BJ (cell line): ENCODE results near the gene OR4D1. TPM values are rescaled to one million over a fixed set of nuclear protein-coding genes. Genes with fewer than 3 reads are reported as not detected.
"Not testable (repeated sequence)": the region's sequence is repeated elsewhere in the genome, so short reads cannot be mapped to it uniquely, and the experiment has no call there.

Experiments used
- CTCF ChIA-PET: fragments of 350-600 bp; formaldehyde crosslinking; extraction: SDS; loops from one replicate; lab custom pipeline; 2021; ENCODE audit warnings: antibody characterized with exemption, inconsistent platforms; lab: Yijun Ruan, JAX
- POLR2A ChIA-PET: fragments of 300-600 bp; sonication (Branson Sonifier 250); formaldehyde crosslinking; extraction: SDS; loops from one replicate; lab custom pipeline; 2021; ENCODE audit warnings: antibody characterized with exemption; lab: Charles Lee
- DNase-seq: peaks from one replicate; pipeline ENCODE4 v3.0.0-alpha.2; 2011; ENCODE audit warnings: low read depth
- H3K27me3 ChIP-seq: 2 replicates; pipeline ENCODE4 v1.6.0; 2011; ENCODE audit warnings: low read length; ENCODE audit not compliant: control insufficient read depth, insufficient read depth
- H3K36me3 ChIP-seq: 2 replicates; pipeline ENCODE4 v1.5.1; 2011; ENCODE audit warnings: low read length; ENCODE audit not compliant: control insufficient read depth, insufficient read depth
- H3K4me3 ChIP-seq: 2 replicates; pipeline ENCODE4 v1.5.1; 2011; ENCODE audit warnings: low read depth, mild to moderate bottlenecking, control low read depth, low read length
- polyA plus RNA-seq: library from polyadenylated mRNA; depleted of rRNA; stranded (reverse); fragments of >200 nt; gene quantifications from 2 replicates; pipeline ENCODE4 v1.2.3, GENCODE V29; 2011
- TF ChIP-seq, protein P1 (sequence below): IDR thresholded peaks from 2 replicates; pipeline ENCODE4 v1.5.1; 2011; ENCODE audit warnings: low read depth, mild to moderate bottlenecking, control low read depth, inconsistent platforms, low read length, moderate library complexity; ENCODE audit not compliant: insufficient read depth

OR4D1 gene
- polyA plus RNA-seq, 1 experiment = not detected

DNA sequence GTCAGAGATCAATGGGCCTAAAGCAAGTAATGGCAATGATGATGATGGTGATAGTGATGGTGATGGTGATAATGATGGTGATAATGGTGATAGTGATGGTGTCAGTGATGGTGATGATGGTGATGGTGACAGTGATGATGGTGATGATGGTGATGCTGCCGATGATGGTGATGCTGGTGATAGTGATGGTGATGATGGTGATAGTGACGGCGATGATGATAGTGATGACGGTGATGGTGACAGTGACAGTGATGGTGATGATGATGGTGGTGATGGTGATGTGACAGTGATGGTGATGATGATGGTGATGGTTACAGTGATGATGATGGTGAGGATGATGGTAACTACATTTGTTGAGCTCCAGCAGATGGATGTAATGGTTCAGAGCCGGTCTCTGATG is 30.8 kb upstream of the OR4D1 start:
- CTCF ChIA-PET = no interaction called here
- TF ChIP-seq, protein P1, sequence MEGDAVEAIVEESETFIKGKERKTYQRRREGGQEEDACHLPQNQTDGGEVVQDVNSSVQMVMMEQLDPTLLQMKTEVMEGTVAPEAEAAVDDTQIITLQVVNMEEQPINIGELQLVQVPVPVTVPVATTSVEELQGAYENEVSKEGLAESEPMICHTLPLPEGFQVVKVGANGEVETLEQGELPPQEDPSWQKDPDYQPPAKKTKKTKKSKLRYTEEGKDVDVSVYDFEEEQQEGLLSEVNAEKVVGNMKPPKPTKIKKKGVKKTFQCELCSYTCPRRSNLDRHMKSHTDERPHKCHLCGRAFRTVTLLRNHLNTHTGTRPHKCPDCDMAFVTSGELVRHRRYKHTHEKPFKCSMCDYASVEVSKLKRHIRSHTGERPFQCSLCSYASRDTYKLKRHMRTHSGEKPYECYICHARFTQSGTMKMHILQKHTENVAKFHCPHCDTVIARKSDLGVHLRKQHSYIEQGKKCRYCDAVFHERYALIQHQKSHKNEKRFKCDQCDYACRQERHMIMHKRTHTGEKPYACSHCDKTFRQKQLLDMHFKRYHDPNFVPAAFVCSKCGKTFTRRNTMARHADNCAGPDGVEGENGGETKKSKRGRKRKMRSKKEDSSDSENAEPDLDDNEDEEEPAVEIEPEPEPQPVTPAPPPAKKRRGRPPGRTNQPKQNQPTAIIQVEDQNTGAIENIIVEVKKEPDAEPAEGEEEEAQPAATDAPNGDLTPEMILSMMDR = no peak
- Histone ChIP-seq H3K27me3 (peaks cover 3% of the 10 kb centered on the region), H3K4me3 (no peak overlapping the region), H3K36me3 (no peaks in the 10 kb centered on the region)
- POLR2A ChIA-PET = no interaction called here
- DNase-seq = no peak

GRCh38 chr17:58119491-58119890 is 28.7 kb upstream of the OR4D1 start:
- ChIA-PET POLR2A (no interaction called here), CTCF (interaction anchor here (1.1 kb wide), 1 partner anchor 336 kb away, joined by 3 read pairs; no protein-coding TSS in a partner anchor)
- DNase-seq = no peak
- H3K36me3 ChIP-seq = no peaks in the 10 kb centered on the region
- TF ChIP-seq, protein P1 = no peak
- H3K4me3 ChIP-seq = no peak overlapping the region
- H3K27me3 ChIP-seq = peaks cover 3% of the 10 kb centered on the region

DNA sequence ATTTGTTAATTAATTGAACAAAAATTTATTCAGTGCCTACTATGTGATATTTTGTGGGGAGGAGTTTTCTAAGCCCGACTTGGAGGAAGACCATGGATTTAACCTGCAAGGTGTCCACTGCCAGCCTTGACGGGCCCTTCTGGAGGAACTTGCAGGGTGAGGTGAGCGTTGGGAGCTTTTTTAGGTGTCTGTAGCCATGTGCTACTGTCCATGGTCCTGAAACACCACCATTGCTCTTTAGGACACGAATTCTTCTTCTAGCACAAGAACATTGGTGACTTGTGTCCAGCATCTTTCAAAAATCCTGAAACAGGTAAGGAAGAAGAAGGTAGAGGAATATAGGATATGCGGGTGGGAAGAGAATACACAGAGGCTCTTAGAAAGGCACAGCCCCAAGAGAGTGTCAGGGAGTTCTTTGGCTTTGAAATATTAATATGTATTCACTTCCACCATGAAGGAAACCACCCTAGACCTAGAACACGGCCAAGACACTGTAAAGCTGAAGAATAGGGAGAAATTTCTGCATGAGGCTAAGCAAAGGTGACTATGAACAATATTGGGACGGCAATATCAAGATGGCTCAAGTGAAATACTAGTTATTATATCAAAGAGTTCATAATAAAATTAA is 27.9 kb upstream of the OR4D1 start:
- H3K27me3 ChIP-seq = peaks cover 1% of the 10 kb centered on the region
- DNase-seq = no peak
- no peak overlapping the region for H3K4me3 ChIP-seq
- CTCF ChIA-PET = interaction anchor here (1.1 kb wide), 1 partner anchor 337 kb away, joined by 3 read pairs; no protein-coding TSS in a partner anchor
- TF ChIP-seq, protein P1 = no peak
- H3K36me3 ChIP-seq = no peaks in the 10 kb centered on the region
- POLR2A ChIA-PET = no interaction called here

DNA sequence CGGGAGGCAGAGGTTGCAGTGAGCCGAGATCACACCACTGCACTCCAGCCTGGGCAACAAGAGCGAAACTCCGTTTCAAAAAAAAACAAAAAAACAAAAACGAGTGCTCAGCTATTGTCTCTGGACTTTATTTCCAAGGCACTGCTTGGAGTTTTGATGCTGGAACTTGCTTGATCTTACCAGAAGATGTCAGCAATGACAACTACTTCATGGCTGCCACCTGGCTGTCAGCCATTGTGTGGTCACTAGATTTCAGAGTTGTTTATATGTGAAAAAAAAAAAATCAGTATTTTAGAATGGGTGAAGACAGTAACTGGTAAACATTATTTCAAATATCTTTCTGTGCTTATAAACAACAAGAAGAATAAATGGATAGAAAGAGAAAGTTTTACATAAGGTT is 26.3 kb upstream of the OR4D1 start:
- ChIA-PET CTCF (interaction anchor here (0.6 to 1.5 kb wide), 5 partner anchors 8 to 1610 kb away, joined by 3 to 7 read pairs (median 3); no protein-coding TSS in a partner anchor), POLR2A (no interaction called here)
- no peak for DNase-seq

GRCh38 chr17:58127846-58128245 is 20.3 kb upstream of the OR4D1 start:
- no peak overlapping the region for H3K4me3 ChIP-seq
- ChIA-PET CTCF (no interaction called here), POLR2A (no interaction called here)
- no peaks in the 10 kb centered on the region for H3K36me3 ChIP-seq
- TF ChIP-seq, protein P1 = no peak
- DNase-seq = no peak
- H3K27me3 ChIP-seq = no peaks in the 10 kb centered on the region

More for the DNA sequence above, 26.3 kb upstream of the OR4D1 start:
- TF ChIP-seq, protein P1 = no peak
- Histone ChIP-seq H3K36me3 (no peaks in the 10 kb centered on the region), H3K27me3 (no peaks in the 10 kb centered on the region; the same call in 1 of the 2 replicates), H3K4me3 (no peak overlapping the region)

DNA sequence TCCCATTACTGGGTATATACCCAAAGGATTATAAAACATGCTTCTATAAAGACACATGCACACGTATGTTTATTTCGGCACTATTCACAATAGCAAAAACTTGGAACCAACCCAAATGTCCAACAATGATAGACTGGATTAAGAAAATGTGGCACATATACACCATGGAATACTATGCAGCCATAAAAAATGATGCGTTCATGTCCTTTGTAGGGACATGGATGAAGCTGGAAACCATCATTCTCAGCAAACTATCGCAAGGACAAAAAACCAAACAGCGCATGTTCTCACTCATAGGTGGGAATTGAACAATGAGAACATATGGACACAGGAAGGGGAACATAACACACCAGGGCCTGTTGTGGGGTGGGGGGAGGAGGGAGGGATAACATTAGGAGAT is 15.5 kb upstream of the OR4D1 start:
- CTCF ChIA-PET, H3K36me3 ChIP-seq, H3K4me3 ChIP-seq, H3K27me3 ChIP-seq, POLR2A ChIA-PET, DNase-seq: not testable (repeated sequence)
